Measurements from ENCODE around the gene DGLUCY. TPM values are rescaled to one million over a fixed set of nuclear protein-coding genes. Genes with fewer than 3 reads are reported as not detected.
A peak's percentile ranks its signal among the peaks of the same experiment; 100 is the strongest.

DGLUCY gene
- total RNA-seq, 2 experiments from 2014 or later, result 52.3 to 59.3 TPM

- DNase-seq, result no peak
- Mint-ChIP-seq H3K27me3 (no peaks in the 10 kb centered on the region), H3K36me3 (ENCODE audit: low read depth) (peaks cover 28% of the 10 kb centered on the region), H3K27ac (no peak overlapping the region), H3K4me3 (no peak overlapping the region), H3K9me3 (no peaks in the 10 kb centered on the region), H3K4me1 (ENCODE audit: low read depth) (peaks cover 9% of the 10 kb centered on the region)
- ChIA-PET CTCF (interaction anchor here (0.8 to 1.4 kb wide), 5 partner anchors 15 to 186 kb away, joined by 3 to 8 read pairs (median 4); no protein-coding TSS in a partner anchor), POLR2A (interaction anchor here (0.7 kb wide), 1 partner anchor 14 kb away, joined by 3 read pairs; no protein-coding TSS in a partner anchor)
- no peak for ATAC-seq
- no peak for TF ChIP-seq CTCF (IDR thresholded peaks at IDR 0.05)
- intact Hi-C loops (cut with micrococcal nuclease), result no loop called here
These were observed 44.4 kb downstream of the DGLUCY start for GRCh38 chr14:91158091-91158790.

GRCh38 chr14:91159182-91159581, 45.3 kb downstream of the DGLUCY start:
- ATAC-seq (no peak), DNase-seq (no peak)
- Mint-ChIP-seq H3K9me3 (no peaks in the 10 kb centered on the region), H3K4me1 (ENCODE audit: low read depth) (peaks cover 9% of the 10 kb centered on the region), H3K27ac (no peak overlapping the region), H3K36me3 (ENCODE audit: low read depth) (peaks cover 28% of the 10 kb centered on the region), H3K27me3 (no peaks in the 10 kb centered on the region), H3K4me3 (no peak overlapping the region)
- CTCF ChIA-PET, result interaction anchor here (1.1 to 1.3 kb wide), 2 partner anchors 14 to 18 kb away, joined by 3 to 6 read pairs; no protein-coding TSS in a partner anchor
- TF ChIP-seq CTCF (IDR thresholded peaks at IDR 0.05), result no peak
- intact Hi-C loops (cut with micrococcal nuclease), result no loop called here
- POLR2A ChIA-PET, result no interaction called here

DNA sequence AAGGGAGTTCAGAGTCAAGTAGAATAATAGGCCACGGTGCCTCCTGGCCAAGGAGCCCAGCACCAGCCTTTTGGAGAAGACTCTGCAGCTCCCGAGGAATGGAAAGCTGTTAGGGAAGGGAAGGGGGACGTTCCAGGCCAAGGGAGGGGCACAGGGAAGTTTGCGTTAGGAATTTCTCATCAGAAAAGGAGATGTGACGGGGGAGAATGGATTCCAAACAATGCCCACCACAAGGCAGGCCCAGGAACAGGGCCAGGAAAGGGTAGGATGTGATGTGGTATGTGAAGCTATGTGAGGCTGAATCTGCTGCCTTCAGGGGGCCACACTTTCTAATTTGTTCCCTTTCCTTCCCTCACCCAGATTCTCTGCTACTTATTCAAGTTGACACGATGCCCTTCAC, 46.0 kb downstream of the DGLUCY start:
- ChIA-PET CTCF (interaction anchor here (1.3 kb wide), 1 partner anchor 14 kb away, joined by 6 read pairs; no protein-coding TSS in a partner anchor), POLR2A (no interaction called here)
- peaks cover 28% of the 10 kb centered on the region for H3K36me3 Mint-ChIP-seq (ENCODE audit: low read depth)
- peaks cover 4% of the 10 kb centered on the region for H3K4me1 Mint-ChIP-seq (ENCODE audit: low read depth)
- H3K4me3 Mint-ChIP-seq, result no peak overlapping the region
- no peaks in the 10 kb centered on the region for H3K27me3 Mint-ChIP-seq
- no peaks in the 10 kb centered on the region for H3K9me3 Mint-ChIP-seq
- intact Hi-C loops (cut with micrococcal nuclease), result no loop called here
- no peak for TF ChIP-seq CTCF (IDR thresholded peaks at IDR 0.05)
- DNase-seq, result no peak
- no peak for ATAC-seq
- no peak overlapping the region for H3K27ac Mint-ChIP-seq

DNA sequence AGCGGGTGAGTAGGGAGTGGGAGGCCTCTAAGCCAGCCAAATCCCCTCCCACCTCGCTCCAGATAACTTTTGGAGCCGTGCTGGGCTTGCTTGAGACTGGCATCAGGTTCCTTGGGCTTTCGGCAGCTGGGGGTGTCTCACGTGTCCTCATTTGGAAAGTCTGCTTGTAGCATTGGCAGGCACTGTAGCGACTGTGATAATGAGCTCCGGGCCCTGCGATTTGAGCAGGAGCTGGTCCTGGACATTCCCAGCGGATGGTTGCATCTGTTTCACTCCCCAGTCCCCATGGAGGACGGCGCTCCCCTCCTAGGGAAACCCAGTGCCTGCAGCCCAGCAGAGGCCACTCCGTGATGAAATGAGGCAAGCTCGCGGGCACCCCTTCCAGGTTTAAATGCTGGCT, 49.4 kb downstream of the DGLUCY start:
- Mint-ChIP-seq H3K27me3 (no peaks in the 10 kb centered on the region), H3K4me3 (no peak overlapping the region), H3K9me3 (no peaks in the 10 kb centered on the region), H3K36me3 (ENCODE audit: low read depth) (peaks cover 27% of the 10 kb centered on the region), H3K27ac (no peak overlapping the region), H3K4me1 (ENCODE audit: low read depth) (no peaks in the 10 kb centered on the region)
- no peak for DNase-seq
- CTCF ChIA-PET, result interaction anchor here (1.3 to 5.0 kb wide), 2 partner anchors 9 to 259 kb away, joined by 3 to 29 read pairs; no protein-coding TSS in a partner anchor
- no peak for TF ChIP-seq CTCF (IDR thresholded peaks at IDR 0.05)
- intact Hi-C loops (cut with micrococcal nuclease), result no loop called here
- ATAC-seq, result no peak
- POLR2A ChIA-PET, result no interaction called here

DNA sequence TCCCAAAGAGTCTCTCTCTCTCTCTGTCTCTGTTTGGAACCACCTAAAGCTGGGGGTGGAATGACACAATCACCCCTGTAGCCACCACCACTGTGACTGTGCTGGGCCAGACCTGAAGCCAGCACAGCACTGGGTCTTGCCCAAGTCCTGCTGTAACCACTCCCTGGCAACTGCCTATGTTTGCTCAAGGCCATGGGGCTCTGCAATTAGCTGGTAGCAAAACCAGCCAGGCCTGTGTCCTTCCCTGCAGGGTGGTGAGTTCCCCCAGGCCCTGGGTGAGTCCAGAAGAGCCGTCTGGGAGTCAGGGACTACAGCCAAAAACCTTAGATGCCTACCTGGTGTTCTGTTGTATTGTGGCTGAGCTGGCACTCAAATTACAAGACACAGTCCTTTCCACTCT, 50.8 kb downstream of the DGLUCY start:
- Mint-ChIP-seq H3K27ac (peak overlapping the region; percentile 2), H3K9me3 (no peaks in the 10 kb centered on the region), H3K27me3 (no peaks in the 10 kb centered on the region), H3K36me3 (ENCODE audit: low read depth) (peaks cover 26% of the 10 kb centered on the region), H3K4me1 (ENCODE audit: low read depth) (no peaks in the 10 kb centered on the region), H3K4me3 (no peak overlapping the region)
- DNase-seq, result no peak
- ChIA-PET POLR2A (no interaction called here), CTCF (interaction anchor here (1.1 to 5.0 kb wide), 2 partner anchors 8 to 262 kb away, joined by 4 to 29 read pairs; no protein-coding TSS in a partner anchor)
- intact Hi-C loops (cut with micrococcal nuclease), result no loop called here
- TF ChIP-seq CTCF (IDR thresholded peaks at IDR 0.05), result no peak
- no peak for ATAC-seq
